OCI-LY1 (cell line): ENCODE data around the gene TJP1.

Experiments used
- H2AFZ ChIP-seq: fragments of 200-600 bp; sonication (generic), shearing (Covaris generic); 2 replicates; pipeline ENCODE4 v1.6.0; 2014; ENCODE audit warnings: antibody characterized with exemption, mild to moderate bottlenecking, low read length
- H3F3A ChIP-seq: fragments of 200-600 bp; sonication (generic), shearing (Covaris generic); 2 replicates; pipeline ENCODE4 v1.6.0; 2014; ENCODE audit warnings: mild to moderate bottlenecking, antibody characterized with exemption, low read length, moderate library complexity; ENCODE audit not compliant: insufficient read depth
- H3K27ac ChIP-seq: fragments of 200-600 bp; sonication (generic); 2 replicates; pipeline ENCODE4 v1.5.1; 2014; ENCODE audit warnings: low read length, mixed run types, mild to moderate bottlenecking, low read depth; ENCODE audit not compliant: poor library complexity, severe bottlenecking
- H3K27me3 ChIP-seq: fragments of 200-600 bp; sonication (generic); 2 replicates; pipeline ENCODE4 v1.6.0; 2014; ENCODE audit warnings: antibody characterized with exemption, mild to moderate bottlenecking, low read length, moderate library complexity; ENCODE audit not compliant: insufficient read depth
- H3K36me3 ChIP-seq: fragments of 200-600 bp; sonication (generic); 2 replicates; pipeline ENCODE4 v1.6.1; 2014; ENCODE audit warnings: mild to moderate bottlenecking, antibody characterized with exemption, low read length, moderate library complexity, mixed read lengths; ENCODE audit not compliant: insufficient read depth
- H3K4me1 ChIP-seq: fragments of 200-600 bp; sonication (generic); 2 replicates; pipeline ENCODE4 v1.5.1; 2014; ENCODE audit warnings: mild to moderate bottlenecking, low read length, moderate library complexity; ENCODE audit not compliant: insufficient read depth, severe bottlenecking
- H3K4me2 ChIP-seq: fragments of 200-600 bp; sonication (generic), shearing (Covaris generic); 2 replicates; pipeline ENCODE4 v1.6.1; 2014; ENCODE audit warnings: low read length
- H3K4me3 ChIP-seq: fragments of 200-600 bp; sonication (generic); 2 replicates; pipeline ENCODE4 v1.5.1; 2014; ENCODE audit warnings: low read length, low read depth, mild to moderate bottlenecking, mixed read lengths; ENCODE audit not compliant: poor library complexity, severe bottlenecking
- H3K79me2 ChIP-seq: fragments of 200-600 bp; shearing (Covaris generic); 2 replicates; pipeline ENCODE4 v1.6.1; 2016; ENCODE audit warnings: mixed run types, low read length, mixed read lengths; ENCODE audit not compliant: insufficient read depth
- H3K9ac ChIP-seq: fragments of 200-600 bp; sonication (generic), shearing (Covaris generic); 2 replicates; pipeline ENCODE4 v1.6.1; 2014; ENCODE audit warnings: mild to moderate bottlenecking, low read length, mixed read lengths
- H3K9me2 ChIP-seq: fragments of 200-600 bp; sonication (generic), shearing (Covaris generic); 2 replicates; pipeline ENCODE4 v1.6.1; 2014; ENCODE audit warnings: low read depth, mild to moderate bottlenecking, low read length, mixed read lengths
- H3K9me3 ChIP-seq: fragments of 200-600 bp; shearing (Covaris generic); 2 replicates; pipeline ENCODE4 v1.6.1; 2014; ENCODE audit warnings: low read length, mixed read lengths
- H4K20me1 ChIP-seq: fragments of 200-600 bp; sonication (generic), shearing (Covaris generic); 2 replicates; pipeline ENCODE4 v1.6.0; 2016; ENCODE audit warnings: mild to moderate bottlenecking, low read length; ENCODE audit not compliant: insufficient read depth
- CTCF ChIP-seq: fragments of 200-600 bp; sonication (generic), shearing (Covaris generic); IDR thresholded peaks from 2 replicates; pipeline ENCODE4 v1.5.1; 2017; ENCODE audit warnings: mild to moderate bottlenecking, antibody characterized with exemption, low read length, moderate library complexity, mixed read lengths
- EZH2 ChIP-seq: fragments of 200-600 bp; sonication (generic), shearing (Covaris generic); IDR thresholded peaks from 2 replicates; pipeline ENCODE4 v1.8.0; 2017; ENCODE audit warnings: borderline replicate concordance, mixed run types, mild to moderate bottlenecking, antibody characterized with exemption, low read length, moderate library complexity, mixed read lengths

TJP1 gene

GRCh38 chr15:29859973-29860715 is 37.9 kb upstream of the TJP1 start:
- no peak overlapping the region for H3K27ac ChIP-seq
- no peaks in the 10 kb centered on the region for H3K9me3 ChIP-seq
- no peak overlapping the region for H3K4me3 ChIP-seq

GRCh38 chr15:29859293-29859692 is 37.0 kb upstream of the TJP1 start:
- Histone ChIP-seq H3K9me2 (no peaks in the 10 kb centered on the region), H4K20me1 (no peaks in the 10 kb centered on the region), H3K27ac (no peak overlapping the region), H3K4me2 (no peak overlapping the region), H3K79me2 (no peaks in the 10 kb centered on the region), H3K9me3 (no peaks in the 10 kb centered on the region), H3K27me3 (no peaks in the 10 kb centered on the region), H2AFZ (no peak overlapping the region), H3K4me1 (no peaks in the 10 kb centered on the region), H3K9ac (no peak overlapping the region), H3F3A (no peaks in the 10 kb centered on the region), H3K4me3 (no peak overlapping the region), H3K36me3 (no peaks in the 10 kb centered on the region)
- TF ChIP-seq EZH2 (no peak), CTCF (no peak)

More at GRCh38 chr15:29859973-29860715, 37.9 kb upstream of the TJP1 start:
- H3K36me3 ChIP-seq, result no peaks in the 10 kb centered on the region
- no peak overlapping the region for H3K4me2 ChIP-seq
- no peaks in the 10 kb centered on the region for H3K4me1 ChIP-seq
- H4K20me1 ChIP-seq, result no peaks in the 10 kb centered on the region
- H3K9ac ChIP-seq, result no peak overlapping the region
- TF ChIP-seq CTCF (no peak), EZH2 (no peak)
- no peaks in the 10 kb centered on the region for H3F3A ChIP-seq
- no peak overlapping the region for H2AFZ ChIP-seq
- H3K27me3 ChIP-seq, result no peaks in the 10 kb centered on the region
- no peaks in the 10 kb centered on the region for H3K79me2 ChIP-seq
- no peaks in the 10 kb centered on the region for H3K9me2 ChIP-seq

GRCh38 chr15:29857221-29857789 is 35.0 kb upstream of the TJP1 start:
- Histone ChIP-seq H3F3A (no peaks in the 10 kb centered on the region), H3K9me2 (no peaks in the 10 kb centered on the region), H3K27ac (no peak overlapping the region), H4K20me1 (no peaks in the 10 kb centered on the region), H3K4me3 (no peak overlapping the region), H3K36me3 (no peaks in the 10 kb centered on the region), H3K79me2 (no peaks in the 10 kb centered on the region), H3K9ac (no peak overlapping the region), H2AFZ (no peak overlapping the region), H3K27me3 (no peaks in the 10 kb centered on the region), H3K4me1 (no peaks in the 10 kb centered on the region), H3K4me2 (no peak overlapping the region), H3K9me3 (no peaks in the 10 kb centered on the region)
- TF ChIP-seq EZH2 (no peak), CTCF (no peak)
